GM12878 (cell line): ENCODE data around the gene LGI4. TPM values are rescaled to one million over a fixed set of nuclear protein-coding genes. Genes with fewer than 3 reads are reported as not detected.
A peak's percentile ranks its signal among the peaks of the same experiment; 100 is the strongest.

ENCODE experiments used
- ATAC-seq: fragments of 200-7000 bp; cut with Tn5 transposase; 3 replicates; pipeline ENCODE4 v1.9.1; 2020; ENCODE audit warnings: mild to moderate bottlenecking, moderate library complexity
- BruUV-seq: library from RNA; stranded (reverse); fragments of 400-500 nt; replicated peaks from 2 replicates; lab custom pipeline; 2021; lab: Mats Ljungman, UMichigan
- CTCF ChIA-PET: fragments of 300-600 bp; sonication (Branson Sonifier 250); formaldehyde crosslinking; extraction: SDS; loops from one replicate; lab custom pipeline; 2021; ENCODE audit warnings: inconsistent platforms; lab: Yijun Ruan, JAX
- POLR2A ChIA-PET: fragments of 350-600 bp; formaldehyde crosslinking; extraction: SDS; loops from one replicate; lab custom pipeline; 2021; ENCODE audit warnings: inconsistent platforms; lab: Charles Lee
- RAD21 ChIA-PET: fragments of 300-600 bp; sonication (Branson Sonifier 250); formaldehyde crosslinking; loops from one replicate; lab custom pipeline; 2023; ENCODE audit warnings: antibody characterized with exemption; ENCODE audit not compliant: unreplicated experiment; lab: Charles Lee
- SMC1A ChIA-PET: fragments of 300-600 bp; sonication (Branson Sonifier 250); formaldehyde crosslinking; loops from one replicate; lab custom pipeline; 2023; ENCODE audit not compliant: unreplicated experiment, uncharacterized antibody; lab: Charles Lee
- DNase-seq: peaks from one replicate; pipeline ENCODE4 v3.0.0-alpha.2; 2011; ENCODE audit warnings: low read depth, low spot score
- FAIRE-seq: peaks from 3 replicates; lab custom pipeline; 2011; peaks lifted over from hg19 to GRCh38; lab: Jason Lieb, UNC
- H2AFZ ChIP-seq: 2 replicates; pipeline ENCODE4 v1.6.0; 2011; ENCODE audit warnings: low read depth, low read length, control low read depth; ENCODE audit not compliant: control insufficient read depth
- H3K27ac ChIP-seq: 2 replicates; pipeline ENCODE4 v1.5.1; 2011; ENCODE audit warnings: control low read depth; ENCODE audit not compliant: control insufficient read depth, insufficient read depth
- H3K27me3 ChIP-seq, 2 experiments: replicated peaks in 1 of 2; 2 replicates each; pipeline versions ENCODE4 v1.6.0 to v1.6.1; 2011; ENCODE audit warnings: low read length in 1 of 2; ENCODE audit not compliant: control insufficient read depth in 2 of 2, insufficient read depth in 2 of 2
- H3K36me3 ChIP-seq, 2 experiments: 2 replicates each; pipeline ENCODE4 v1.5.1; 2011; ENCODE audit warnings: low read length in 1 of 2; ENCODE audit not compliant: control insufficient read depth in 2 of 2, insufficient read depth in 2 of 2
- H3K4me1 ChIP-seq: 2 replicates; pipeline ENCODE4 v1.6.1; 2011; ENCODE audit warnings: mild to moderate bottlenecking, low read length, moderate library complexity, mixed read lengths; ENCODE audit not compliant: control insufficient read depth, insufficient read depth
- H3K4me2 ChIP-seq: 2 replicates; pipeline ENCODE4 v1.6.0; 2011; ENCODE audit warnings: control low read depth; ENCODE audit not compliant: control insufficient read depth, insufficient read depth
- H3K4me3 ChIP-seq: fragments of 200-600 bp; sonication (generic); 2 replicates; pipeline ENCODE4 v1.5.1; 2016
- H3K79me2 ChIP-seq: 2 replicates; pipeline ENCODE4 v1.6.0; 2011; ENCODE audit warnings: low read length; ENCODE audit not compliant: control insufficient read depth, insufficient read depth
- H3K9ac ChIP-seq: 2 replicates; pipeline ENCODE4 v1.8.0; 2011; ENCODE audit warnings: low read length, control low read depth, mixed read lengths; ENCODE audit not compliant: control insufficient read depth, insufficient read depth
- H3K9me3 ChIP-seq: replicated peaks from 3 replicates; pipeline ENCODE4 v1.5.1; 2011; ENCODE audit warnings: mild to moderate bottlenecking, low read length; ENCODE audit not compliant: control insufficient read depth, insufficient read depth
- H4K20me1 ChIP-seq: 2 replicates; pipeline ENCODE4 v1.6.0; 2011; ENCODE audit not compliant: control insufficient read depth, insufficient read depth
- CBX5 ChIP-seq: sonication (generic); IDR thresholded peaks from 2 replicates; pipeline ENCODE4 v1.6.1; 2016; ENCODE audit warnings: low read depth, moderate library complexity, mild to moderate bottlenecking, inconsistent platforms
- CHD2 ChIP-seq: IDR thresholded peaks from 2 replicates; pipeline ENCODE4 v1.6.1; 2011; ENCODE audit warnings: low read depth, low read length, improper control_type of control experiment, borderline replicate concordance
- ESRRA ChIP-seq: IDR thresholded peaks from 2 replicates; pipeline ENCODE4 v1.6.1; 2012; ENCODE audit warnings: mild to moderate bottlenecking, low read length, improper control_type of control experiment
- FOXM1 ChIP-seq: IDR thresholded peaks from 2 replicates; pipeline ENCODE4 v1.6.1; 2012; ENCODE audit warnings: low read depth, mild to moderate bottlenecking, inconsistent platforms, low read length, moderate library complexity
- HDAC2 ChIP-seq: fragments of 200-600 bp; sonication (generic); IDR thresholded peaks from 2 replicates; pipeline ENCODE4 v1.6.1; 2017
- IRF4 ChIP-seq: IDR thresholded peaks from 2 replicates; pipeline ENCODE4 v1.6.1; 2011; ENCODE audit warnings: low read depth, low read length
- LARP7 ChIP-seq: fragments of 450-650 bp; IDR thresholded peaks from 2 replicates; pipeline ENCODE4 v1.6.1; 2017; ENCODE audit warnings: mild to moderate bottlenecking
- MYB ChIP-seq: fragments of 150-350 bp; IDR thresholded peaks from 2 replicates; pipeline ENCODE4 v1.6.1; 2014; ENCODE audit warnings: mild to moderate bottlenecking, low read depth, low read length, borderline replicate concordance
- PKNOX1 ChIP-seq: fragments of 450-650 bp; IDR thresholded peaks from 2 replicates; pipeline ENCODE4 v1.6.1; 2016; ENCODE audit warnings: mild to moderate bottlenecking
- TBL1XR1 ChIP-seq: IDR thresholded peaks from 2 replicates; pipeline ENCODE4 v1.6.1; 2012; ENCODE audit warnings: low read depth, low read length, improper control_type of control experiment
- TCF12 ChIP-seq: IDR thresholded peaks from 2 replicates; pipeline ENCODE4 v1.6.1; 2011; ENCODE audit warnings: low read depth, mild to moderate bottlenecking, low read length
- ZBTB40 ChIP-seq: fragments of 450-650 bp; IDR thresholded peaks from 2 replicates; pipeline ENCODE4 v1.6.1; 2016; ENCODE audit warnings: mild to moderate bottlenecking, moderate library complexity, borderline replicate concordance
- ZNF274 ChIP-seq: IDR thresholded peaks from one replicate; pipeline ENCODE4 v1.8.0; 2011; ENCODE audit not compliant: insufficient read length, insufficient read depth
- WGBS: methylation state at CpG from one replicate; pipeline ENCODE4 v1.1.6; 2016; ENCODE audit warnings: low lambda C conversion rate; ENCODE audit not compliant: insufficient replicate concordance, insufficient coverage; ENCODE audit errors: missing lambda C conversion rate; 5-methylcytosine and 5-hydroxymethylcytosine counted together
- in situ Hi-C: fragments of 300-500 bp; cut with MboI; formaldehyde crosslinking; loops from 9 replicates; pipeline ENCODE4 v1.14.3; 2018; ENCODE audit warnings: mixed read lengths
- intact Hi-C: fragments of 100-400 bp; cut with micrococcal nuclease; formaldehyde crosslinking; loops from one replicate; pipeline ENCODE4 v1.14.2; 2022; ENCODE audit not compliant: unreplicated experiment
- polyA plus RNA-seq, 11 experiments: library from polyadenylated mRNA; depleted of rRNA in 4 of 11; unstranded in 6 of 11; stranded (reverse) in 5 of 11; fragments of >200 nt; fragmentation: Nextera tagmentation in 4 of 11; fragmentation: Illumina TruSeq in 1 of 11; extraction: Ambion mirVana in 4 of 11; extraction: Trizol in 1 of 11; gene quantifications; 1 replicate in 1 of 11; 2 replicates in 10 of 11; pipeline versions ENCODE4 v1.2.1 to v1.2.3, GENCODE V29; 2011 to 2016; ENCODE audit warnings: inconsistent platforms in 2 of 11, missing spikeins in 2 of 11, low read depth in 1 of 11
- total RNA-seq, 4 experiments: library from RNA; depleted of rRNA in 3 of 4; stranded (reverse); fragments of >200 nt in 3 of 4; fragmentation: Illumina TruSeq in 1 of 4; extraction: Trizol in 1 of 4; gene quantifications; 2 replicates each; pipeline versions ENCODE4 v1.2.1 to v1.2.3, GENCODE V29; 2013 to 2021
- TF ChIP-seq, protein P1 (sequence below): fragments of 450-650 bp; IDR thresholded peaks from 2 replicates; pipeline ENCODE4 v1.6.1; 2017; ENCODE audit warnings: mild to moderate bottlenecking
- TF ChIP-seq, protein P2 (sequence below): IDR thresholded peaks from 2 replicates; pipeline ENCODE4 v1.6.1; 2011; ENCODE audit warnings: low read depth, mild to moderate bottlenecking, low read length, moderate library complexity, borderline replicate concordance; ENCODE audit errors: extremely low read depth
- TF ChIP-seq, protein P3 (sequence below): fragments of 450-650 bp; IDR thresholded peaks from 2 replicates; pipeline ENCODE4 v1.6.1; 2017; ENCODE audit warnings: borderline replicate concordance

The LGI4 gene
- total and polyA plus RNA-seq, 10 of the 15 experiments (the other 5 are each of a cell fraction or from before 2014, with no cell fraction given): 0.11 TPM; not detected in 9

- ATAC-seq: no peak
- ChIA-PET SMC1A (interaction anchor here (1.0 to 3.3 kb wide), 9 partner anchors 16 to 160 kb away, joined by 3 to 31 read pairs (median 3); partner anchors contain the start of gene ZNF30), POLR2A (no interaction called here), RAD21 (interaction anchor here (1.0 to 2.5 kb wide), 4 partner anchors 16 to 42 kb away, joined by 3 to 26 read pairs (median 4); no protein-coding TSS in a partner anchor), CTCF (interaction anchor here (0.7 to 4.4 kb wide), 14 partner anchors 16 to 114 kb away, joined by 3 to 66 read pairs (median 4); no protein-coding TSS in a partner anchor)
- WGBS: 31% methylated on average over 8 of the region's 8 CpGs
- DNase-seq: no peak
- BruUV-seq: no TSS peak
- Histone ChIP-seq H3K9ac (peak overlapping the region; percentile 41; the same call in 1 of the 2 replicates), H3K27me3 (no peaks in the 10 kb centered on the region; a peak in 1 of 4 replicates), H3K36me3 (no peaks in the 10 kb centered on the region), H3K4me2 (peak overlapping the region; percentile 66; the same call in 1 of the 2 replicates), H3K4me3 (no peak overlapping the region), H3K4me1 (peaks cover 21% of the 10 kb centered on the region), H3K9me3 (no peaks in the 10 kb centered on the region), H3K27ac (peak overlapping the region; percentile 67), H4K20me1 (no peaks in the 10 kb centered on the region), H3K79me2 (no peaks in the 10 kb centered on the region), H2AFZ (peak overlapping the region; percentile 58)
- no peak for FAIRE-seq
- in situ Hi-C loops (no loop called here), intact Hi-C loops (loop anchor here (1.0 kb wide), 1 partner anchor 19 kb away; no protein-coding TSS in a partner anchor)
- TF ChIP-seq, protein P1, sequence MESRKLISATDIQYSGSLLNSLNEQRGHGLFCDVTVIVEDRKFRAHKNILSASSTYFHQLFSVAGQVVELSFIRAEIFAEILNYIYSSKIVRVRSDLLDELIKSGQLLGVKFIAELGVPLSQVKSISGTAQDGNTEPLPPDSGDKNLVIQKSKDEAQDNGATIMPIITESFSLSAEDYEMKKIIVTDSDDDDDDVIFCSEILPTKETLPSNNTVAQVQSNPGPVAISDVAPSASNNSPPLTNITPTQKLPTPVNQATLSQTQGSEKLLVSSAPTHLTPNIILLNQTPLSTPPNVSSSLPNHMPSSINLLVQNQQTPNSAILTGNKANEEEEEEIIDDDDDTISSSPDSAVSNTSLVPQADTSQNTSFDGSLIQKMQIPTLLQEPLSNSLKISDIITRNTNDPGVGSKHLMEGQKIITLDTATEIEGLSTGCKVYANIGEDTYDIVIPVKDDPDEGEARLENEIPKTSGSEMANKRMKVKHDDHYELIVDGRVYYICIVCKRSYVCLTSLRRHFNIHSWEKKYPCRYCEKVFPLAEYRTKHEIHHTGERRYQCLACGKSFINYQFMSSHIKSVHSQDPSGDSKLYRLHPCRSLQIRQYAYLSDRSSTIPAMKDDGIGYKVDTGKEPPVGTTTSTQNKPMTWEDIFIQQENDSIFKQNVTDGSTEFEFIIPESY: no peak
- TF ChIP-seq LARP7 (no peak), ESRRA (no peak), ZNF274 (no peak), IRF4 (no peak), TCF12 (no peak), HDAC2 (no peak), TBL1XR1 (no peak), PKNOX1 (no peak), MYB (no peak), ZBTB40 (no peak), CBX5 (no peak), FOXM1 (no peak), CHD2 (no peak)
- TF ChIP-seq, protein P2, sequence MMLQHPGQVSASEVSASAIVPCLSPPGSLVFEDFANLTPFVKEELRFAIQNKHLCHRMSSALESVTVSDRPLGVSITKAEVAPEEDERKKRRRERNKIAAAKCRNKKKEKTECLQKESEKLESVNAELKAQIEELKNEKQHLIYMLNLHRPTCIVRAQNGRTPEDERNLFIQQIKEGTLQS: no peak
- TF ChIP-seq, protein P3, sequence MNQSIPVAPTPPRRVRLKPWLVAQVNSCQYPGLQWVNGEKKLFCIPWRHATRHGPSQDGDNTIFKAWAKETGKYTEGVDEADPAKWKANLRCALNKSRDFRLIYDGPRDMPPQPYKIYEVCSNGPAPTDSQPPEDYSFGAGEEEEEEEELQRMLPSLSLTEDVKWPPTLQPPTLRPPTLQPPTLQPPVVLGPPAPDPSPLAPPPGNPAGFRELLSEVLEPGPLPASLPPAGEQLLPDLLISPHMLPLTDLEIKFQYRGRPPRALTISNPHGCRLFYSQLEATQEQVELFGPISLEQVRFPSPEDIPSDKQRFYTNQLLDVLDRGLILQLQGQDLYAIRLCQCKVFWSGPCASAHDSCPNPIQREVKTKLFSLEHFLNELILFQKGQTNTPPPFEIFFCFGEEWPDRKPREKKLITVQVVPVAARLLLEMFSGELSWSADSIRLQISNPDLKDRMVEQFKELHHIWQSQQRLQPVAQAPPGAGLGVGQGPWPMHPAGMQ: no peak
Observed at GRCh38 chr19:35086455-35086854, 48.4 kb downstream of the LGI4 start.
